Panc1 (cell line): ENCODE measurements around the gene SLC35F1. TPM values are rescaled to one million over a fixed set of nuclear protein-coding genes. Genes with fewer than 3 reads are reported as not detected.

ENCODE experiments used
- ATAC-seq: fragments of 200-7000 bp; cut with Tn5 transposase; 2 replicates; pipeline ENCODE4 v1.9.1; 2020; ENCODE audit warnings: mild to moderate bottlenecking, moderate library complexity
- BruUV-seq: library from RNA; stranded (reverse); fragments of 400-500 nt; replicated peaks from 2 replicates; lab custom pipeline; 2021; lab: Mats Ljungman, UMichigan
- CTCF ChIA-PET: fragments of 300-600 bp; sonication (Branson Sonifier 250); formaldehyde crosslinking; loops from one replicate; lab custom pipeline; 2022; ENCODE audit warnings: antibody characterized with exemption; lab: Charles Lee
- POLR2A ChIA-PET: fragments of 300-600 bp; sonication (Branson Sonifier 250); formaldehyde crosslinking; loops from one replicate; lab custom pipeline; 2022; ENCODE audit warnings: antibody characterized with exemption; lab: Charles Lee
- DNase-seq: peaks from one replicate; pipeline ENCODE4 v3.0.0-alpha.2; 2010; ENCODE audit warnings: low read depth, low spot score
- H3K27ac ChIP-seq: 2 replicates; pipeline ENCODE4 v1.5.1; 2011; ENCODE audit warnings: mild to moderate bottlenecking, low read length, inconsistent platforms
- H3K27me3 ChIP-seq: fragments of 200-500 bp; sonication (Bioruptor generic); 2 replicates; pipeline ENCODE4 v1.6.0; 2014; ENCODE audit warnings: low read length, inconsistent platforms; ENCODE audit not compliant: control insufficient read depth, insufficient read depth
- H3K36me3 ChIP-seq: fragments of 200-500 bp; sonication (Bioruptor generic); 2 replicates; pipeline ENCODE4 v1.5.1; 2014; ENCODE audit warnings: inconsistent platforms, mild to moderate bottlenecking, low read length, moderate library complexity; ENCODE audit not compliant: control insufficient read depth, insufficient read depth
- H3K4me1 ChIP-seq: 2 replicates; pipeline ENCODE4 v1.5.1; 2011; ENCODE audit warnings: inconsistent platforms, mild to moderate bottlenecking, low read length, moderate library complexity; ENCODE audit not compliant: control insufficient read depth, insufficient read depth
- H3K4me3 ChIP-seq, 2 experiments: 2 replicates each; pipeline ENCODE4 v1.5.1; 2011 to 2012; ENCODE audit warnings: low read depth in 2 of 2, low read length in 2 of 2, mild to moderate bottlenecking in 2 of 2, inconsistent platforms in 1 of 2, moderate library complexity in 1 of 2
- H3K9me3 ChIP-seq: fragments of 200-500 bp; sonication (Bioruptor generic); 2 replicates; pipeline ENCODE4 v1.5.1; 2014; ENCODE audit warnings: low read depth, mild to moderate bottlenecking, inconsistent platforms, low read length, moderate library complexity; ENCODE audit not compliant: control insufficient read depth, insufficient read depth
- CTCF ChIP-seq: fragments of 450-650 bp; IDR thresholded peaks from 2 replicates; pipeline ENCODE4 v1.5.1; 2017; ENCODE audit warnings: mild to moderate bottlenecking
- POLR2AphosphoS5 ChIP-seq: IDR thresholded peaks from 2 replicates; pipeline ENCODE4 v1.6.1; 2012; ENCODE audit warnings: mild to moderate bottlenecking, low read depth, low read length, moderate library complexity
- REST ChIP-seq, 2 experiments: IDR thresholded peaks; 2 replicates each; pipeline ENCODE4 v1.6.1; 2011 to 2012; ENCODE audit warnings: low read depth in 2 of 2, control low read depth in 1 of 2, low read length in 1 of 2, mild to moderate bottlenecking in 1 of 2, moderate library complexity in 1 of 2; ENCODE audit not compliant: insufficient read depth in 1 of 2
- SIN3A ChIP-seq: IDR thresholded peaks from 2 replicates; pipeline ENCODE4 v1.6.1; 2012; ENCODE audit warnings: low read depth, mild to moderate bottlenecking, low read length, moderate library complexity, borderline replicate concordance; ENCODE audit not compliant: insufficient read depth
- TCF7L2 ChIP-seq: IDR thresholded peaks from 2 replicates; pipeline ENCODE4 v1.6.1; 2011; ENCODE audit warnings: mild to moderate bottlenecking, low read depth, low read length, inconsistent platforms
- in situ Hi-C: cut with HindIII; loops from 2 replicates; pipeline ENCODE4 v1.10.0; 2016; ENCODE audit warnings: low sequenced_read_pairs, low pct_unique_long_range_greater_than_20kb
- intact Hi-C: fragments of 100-400 bp; cut with micrococcal nuclease; formaldehyde crosslinking; loops from one replicate; pipeline ENCODE4 v1.10.0; 2022; ENCODE audit not compliant: unreplicated experiment
- total RNA-seq: library from RNA; stranded (reverse); gene quantifications from one replicate; pipeline ENCODE4 v1.2.1, GENCODE V29; 2021; ENCODE audit not compliant: unreplicated experiment

Gene SLC35F1
- total RNA-seq, 1 experiment from 2014 or later: not detected

GRCh38 chr6:118307581-118307980 is 400.5 kb downstream of the SLC35F1 start:
- ChIA-PET CTCF (interaction anchor here (0.6 kb wide), 1 partner anchor 701 kb away, joined by 3 read pairs; no protein-coding TSS in a partner anchor), POLR2A (no interaction called here)
- no peaks in the 10 kb centered on the region for H3K9me3 ChIP-seq
- no TSS peak for BruUV-seq
- DNase-seq (no peak), ATAC-seq (no peak)
- no peak overlapping the region for H3K27ac ChIP-seq
- no peaks in the 10 kb centered on the region for H3K4me1 ChIP-seq
- no peaks in the 10 kb centered on the region for H3K36me3 ChIP-seq
- intact Hi-C loops (no loop called here), in situ Hi-C loops (no loop called here)
- TF ChIP-seq TCF7L2 (no peak), REST (IDR thresholded peaks at IDR 0.05; ENCODE audit: insufficient read depth in 1 of 2, low read depth in 2 of 2, low read length in 1 of 2) (no peak)
- no peak overlapping the region for H3K4me3 ChIP-seq
- no peaks in the 10 kb centered on the region for H3K27me3 ChIP-seq

- BruUV-seq: no TSS peak
- intact Hi-C loops: no loop called here
- CTCF ChIA-PET: interaction anchor here (0.6 kb wide), 2 partner anchors 314 to 752 kb away, joined by 3 read pairs; no protein-coding TSS in a partner anchor
- DNase-seq: no peak
- TF ChIP-seq SIN3A (no peak), POLR2AphosphoS5 (no peak), CTCF (no peak), TCF7L2 (no peak), REST (IDR thresholded peaks at IDR 0.05; ENCODE audit: insufficient read depth in 1 of 2, low read depth in 2 of 2, low read length in 1 of 2) (no peak)
- no peaks in the 10 kb centered on the region for H3K4me1 ChIP-seq
- H3K4me3 ChIP-seq: no peak overlapping the region
- H3K27me3 ChIP-seq: no peaks in the 10 kb centered on the region
- in situ Hi-C loops: no loop called here
- H3K27ac ChIP-seq: no peak overlapping the region
- no peaks in the 10 kb centered on the region for H3K9me3 ChIP-seq
- ATAC-seq: no peak
- H3K36me3 ChIP-seq: no peaks in the 10 kb centered on the region
- POLR2A ChIA-PET: no interaction called here
These were observed 402.5 kb downstream of the SLC35F1 start for GRCh38 chr6:118309337-118310093.
